ENCODE data around the gene SCARF2. TPM values are rescaled to one million over a fixed set of nuclear protein-coding genes. Genes with fewer than 3 reads are reported as not detected.

The SCARF2 gene
- 38.5 and 40.1 TPM in 2 replicates for total RNA-seq

GRCh38 chr22:20437613-20438426 lies at the start of gene SCARF2:
Gene SCARF2 (minus strand): TSS chr22:20437825. CDS start chr22:20437754, 71 bp downstream.

GRCh38 chr22:20393705-20394476 lies 43.7 kb downstream of the SCARF2 start, which contains the start of gene ZNF74:
Gene ZNF74 (plus strand): TSS chr22:20394151. CDS start chr22:20394629, 478 bp downstream.

Small RNAs within 50 kb of the gene (small RNA-seq; reads per million reads assigned to genes)
- not detected for gene RF00019
- gene RN7SL812P, result not detected
- gene RNU6-225P, result not detected
- not detected for gene RNY1P9

Other genes with a start within 250 kb of the SCARF2 start
- gene RTN4R, start 169.5 kb downstream of the SCARF2 start, total RNA-seq, result 0.16 TPM in 1 of 2 replicates, not detected in the other
- gene DGCR6L, start 117.8 kb downstream of the SCARF2 start, total RNA-seq, result 45.4 and 58.2 TPM in 2 replicates
- gene ZNF74, start 43.7 kb downstream of the SCARF2 start, total RNA-seq, result 7.9 and 9.2 TPM in 2 replicates
- gene KLHL22, start 58.0 kb upstream of the SCARF2 start, total RNA-seq, result 55.0 and 61.0 TPM in 2 replicates
- 64.4 and 68.8 TPM in 2 replicates for gene MED15, start 69.8 kb upstream of the SCARF2 start, total RNA-seq